ENCODE data around the gene ACBD3.

ACBD3 gene

GRCh38 chr1:226186124-226187018 is at the start of gene ACBD3:
Gene ACBD3, minus strand, starts transcription at chr1:226186741. Its CDS starts 66 bp downstream, at chr1:226186675.
- peak within 1 kb of the TSS; percentile 96 for H3K4me3 ChIP-seq (ENCODE audit: low read length)
- DNase-seq (ENCODE audit: low read depth): peak; percentile 51

DNA sequence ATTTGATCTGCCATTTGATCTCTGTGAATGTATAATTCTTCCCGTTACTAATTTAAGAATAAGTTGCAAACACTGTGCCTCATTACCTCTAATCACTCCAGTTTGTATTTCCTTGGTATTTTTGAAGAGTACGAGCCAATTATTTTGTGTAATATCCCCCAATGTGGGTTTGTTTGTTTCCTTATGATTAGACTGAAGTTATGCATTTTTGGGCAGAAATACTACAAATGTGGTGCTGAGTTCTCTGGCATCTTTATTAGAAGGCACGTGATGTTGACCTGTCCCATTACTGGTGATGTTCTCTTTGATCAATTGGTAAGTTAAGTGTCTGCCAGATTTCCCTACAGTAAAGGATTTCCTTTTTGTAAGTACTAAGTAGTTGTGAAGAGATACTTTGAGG is 47.3 kb upstream of the ACBD3 start:
- TF ChIP-seq, protein P1, sequence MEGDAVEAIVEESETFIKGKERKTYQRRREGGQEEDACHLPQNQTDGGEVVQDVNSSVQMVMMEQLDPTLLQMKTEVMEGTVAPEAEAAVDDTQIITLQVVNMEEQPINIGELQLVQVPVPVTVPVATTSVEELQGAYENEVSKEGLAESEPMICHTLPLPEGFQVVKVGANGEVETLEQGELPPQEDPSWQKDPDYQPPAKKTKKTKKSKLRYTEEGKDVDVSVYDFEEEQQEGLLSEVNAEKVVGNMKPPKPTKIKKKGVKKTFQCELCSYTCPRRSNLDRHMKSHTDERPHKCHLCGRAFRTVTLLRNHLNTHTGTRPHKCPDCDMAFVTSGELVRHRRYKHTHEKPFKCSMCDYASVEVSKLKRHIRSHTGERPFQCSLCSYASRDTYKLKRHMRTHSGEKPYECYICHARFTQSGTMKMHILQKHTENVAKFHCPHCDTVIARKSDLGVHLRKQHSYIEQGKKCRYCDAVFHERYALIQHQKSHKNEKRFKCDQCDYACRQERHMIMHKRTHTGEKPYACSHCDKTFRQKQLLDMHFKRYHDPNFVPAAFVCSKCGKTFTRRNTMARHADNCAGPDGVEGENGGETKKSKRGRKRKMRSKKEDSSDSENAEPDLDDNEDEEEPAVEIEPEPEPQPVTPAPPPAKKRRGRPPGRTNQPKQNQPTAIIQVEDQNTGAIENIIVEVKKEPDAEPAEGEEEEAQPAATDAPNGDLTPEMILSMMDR (conservative IDR thresholded peaks at IDR 0.05; ENCODE audit: low read depth, low read length): no peak

More at GRCh38 chr1:226186124-226187018, at the start of gene ACBD3:
- TF ChIP-seq, protein P1 (conservative IDR thresholded peaks at IDR 0.05; ENCODE audit: low read depth, low read length): peak; percentile 12

GRCh38 chr1:226233293-226233692 is 46.8 kb upstream of the ACBD3 start:
- DNase-seq (ENCODE audit: low read depth): no peak
- TF ChIP-seq, protein P1 (conservative IDR thresholded peaks at IDR 0.05; ENCODE audit: low read depth, low read length): no peak

More for the DNA sequence above, 47.3 kb upstream of the ACBD3 start:
- no peak overlapping the region for H3K4me3 ChIP-seq (ENCODE audit: low read length)
- DNase-seq (ENCODE audit: low read depth): no peak

GRCh38 chr1:226226601-226227000 is 40.1 kb upstream of the ACBD3 start:
- DNase-seq (ENCODE audit: low read depth): no peak
- TF ChIP-seq, protein P1 (conservative IDR thresholded peaks at IDR 0.05; ENCODE audit: low read depth, low read length): no peak
- no peak overlapping the region for H3K4me3 ChIP-seq (ENCODE audit: low read length)

More at GRCh38 chr1:226233293-226233692, 46.8 kb upstream of the ACBD3 start:
- H3K4me3 ChIP-seq (ENCODE audit: low read length): no peak overlapping the region

- no peak for DNase-seq (ENCODE audit: low read depth)
- TF ChIP-seq, protein P1 (conservative IDR thresholded peaks at IDR 0.05; ENCODE audit: low read depth, low read length): no peak
- peak overlapping the region; percentile 47 for H3K4me3 ChIP-seq (ENCODE audit: low read length)
These were observed 37.3 kb upstream of the ACBD3 start for GRCh38 chr1:226223786-226224244.

DNA sequence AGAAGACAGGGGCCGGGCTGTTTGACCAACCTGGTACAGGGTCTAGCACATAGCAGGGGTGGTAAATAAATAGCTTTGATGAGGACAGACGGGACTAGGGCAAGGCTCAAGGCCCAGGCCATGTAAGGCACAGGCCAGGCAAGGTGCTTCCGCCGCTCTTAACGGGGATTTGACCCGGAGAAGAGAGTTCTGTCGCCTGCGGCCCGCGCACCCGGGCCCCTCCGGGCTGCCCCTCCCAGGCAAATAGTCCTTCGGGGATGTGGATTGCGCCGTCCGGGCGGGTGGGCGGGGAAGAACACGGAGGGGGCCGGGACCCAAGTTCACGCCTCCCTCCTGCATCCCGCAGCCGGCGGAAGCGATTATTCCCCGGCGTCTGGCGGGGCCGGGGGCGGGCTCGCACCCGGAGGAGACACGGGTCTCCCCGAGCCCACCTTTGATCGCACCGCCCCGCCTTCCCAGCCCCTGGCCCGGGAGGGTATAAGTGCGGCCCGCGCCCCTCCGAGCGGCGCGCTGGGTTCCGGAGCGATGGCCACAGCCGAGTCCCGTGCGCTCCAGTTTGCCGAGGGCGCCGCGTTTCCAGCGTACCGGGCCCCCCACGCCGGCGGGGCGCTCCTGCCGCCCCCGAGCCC is 36.7 kb upstream of the ACBD3 start, which contains the start of gene MIXL1:
MIXL1 (plus strand) TSS at position 508 of the 629 bp plus-strand sequence; CDS start at position 526, 18 bp downstream.
- TF ChIP-seq, protein P1 (conservative IDR thresholded peaks at IDR 0.05; ENCODE audit: low read depth, low read length): no peak
- no peak for DNase-seq (ENCODE audit: low read depth)
- H3K4me3 ChIP-seq (ENCODE audit: low read length): peak within 1 kb of the TSS; percentile 51

Data from retinal pigment epithelial cell (primary cell).